ENCODE data around the gene TFAP2C. TPM values are rescaled to one million over a fixed set of nuclear protein-coding genes. Genes with fewer than 3 reads are reported as not detected.

The TFAP2C gene
- total RNA-seq, 1 donor from 2014 or later = 2.2 TPM

DNA sequence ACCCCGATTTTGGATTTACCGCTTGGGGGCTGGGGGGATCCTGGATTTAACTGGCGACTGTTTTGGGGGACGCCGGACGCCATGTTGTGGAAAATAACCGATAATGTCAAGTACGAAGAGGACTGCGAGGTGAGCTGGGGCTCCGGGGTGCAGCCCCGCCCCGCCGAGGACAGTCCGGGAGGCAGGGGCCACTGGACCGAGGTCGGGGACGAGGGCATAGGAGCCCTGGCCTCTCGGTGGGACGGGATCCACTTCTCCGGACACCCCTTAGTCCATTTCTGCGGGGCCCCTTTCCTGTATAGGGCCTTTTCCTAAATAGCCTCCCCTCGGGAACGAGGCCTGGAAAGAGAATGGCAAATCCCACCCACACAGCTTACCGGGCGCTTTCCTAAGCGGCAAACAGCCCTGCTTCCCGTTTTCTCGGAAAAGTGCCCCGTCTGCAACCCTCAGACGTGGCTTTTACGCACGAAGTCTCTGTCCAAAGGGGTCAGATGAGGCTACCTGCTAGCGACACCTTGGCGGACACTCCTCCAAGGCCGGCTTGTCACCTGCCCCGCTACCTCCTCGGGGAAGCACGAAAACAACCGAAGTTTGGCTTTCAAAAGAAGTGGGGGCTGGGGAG is 469 bp downstream of the TFAP2C start:
- peak overlapping the region; percentile 76 for H3K9ac ChIP-seq (ENCODE audit: low read length)
- Mint-ChIP-seq H3K27me3 (ENCODE audit: low read depth, unreplicated experiment) (peaks cover 65% of the 10 kb centered on the region), H3K4me3 (ENCODE audit: unreplicated experiment) (peak overlapping the region; percentile 72), H3K27ac (ENCODE audit: unreplicated experiment) (no peak overlapping the region), H3K4me1 (ENCODE audit: low read depth, unreplicated experiment) (peaks cover 2% of the 10 kb centered on the region), H3K9me3 (ENCODE audit: unreplicated experiment) (no peaks in the 10 kb centered on the region), H3K36me3 (ENCODE audit: low read depth, unreplicated experiment) (peaks cover 2% of the 10 kb centered on the region)
- peak; percentile 14 for TF ChIP-seq EZH2 (IDR thresholded peaks at IDR 0.05; ENCODE audit: insufficient read depth, low read length)
- TF ChIP-seq, protein P1, sequence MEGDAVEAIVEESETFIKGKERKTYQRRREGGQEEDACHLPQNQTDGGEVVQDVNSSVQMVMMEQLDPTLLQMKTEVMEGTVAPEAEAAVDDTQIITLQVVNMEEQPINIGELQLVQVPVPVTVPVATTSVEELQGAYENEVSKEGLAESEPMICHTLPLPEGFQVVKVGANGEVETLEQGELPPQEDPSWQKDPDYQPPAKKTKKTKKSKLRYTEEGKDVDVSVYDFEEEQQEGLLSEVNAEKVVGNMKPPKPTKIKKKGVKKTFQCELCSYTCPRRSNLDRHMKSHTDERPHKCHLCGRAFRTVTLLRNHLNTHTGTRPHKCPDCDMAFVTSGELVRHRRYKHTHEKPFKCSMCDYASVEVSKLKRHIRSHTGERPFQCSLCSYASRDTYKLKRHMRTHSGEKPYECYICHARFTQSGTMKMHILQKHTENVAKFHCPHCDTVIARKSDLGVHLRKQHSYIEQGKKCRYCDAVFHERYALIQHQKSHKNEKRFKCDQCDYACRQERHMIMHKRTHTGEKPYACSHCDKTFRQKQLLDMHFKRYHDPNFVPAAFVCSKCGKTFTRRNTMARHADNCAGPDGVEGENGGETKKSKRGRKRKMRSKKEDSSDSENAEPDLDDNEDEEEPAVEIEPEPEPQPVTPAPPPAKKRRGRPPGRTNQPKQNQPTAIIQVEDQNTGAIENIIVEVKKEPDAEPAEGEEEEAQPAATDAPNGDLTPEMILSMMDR (IDR thresholded peaks at IDR 0.05; ENCODE audit: insufficient read depth, low read depth, low read length) = no peak
- peaks cover 32% of the 10 kb centered on the region for H3K79me2 ChIP-seq (ENCODE audit: insufficient read depth, low read length)
- H3K9me3 ChIP-seq (ENCODE audit: insufficient read depth, low read depth, low read length) = no peaks in the 10 kb centered on the region
- H2AFZ ChIP-seq (ENCODE audit: low read depth, low read length) = peak overlapping the region; percentile 83
- DNase-seq (ENCODE audit: low read depth) (no peak), FAIRE-seq (no peak)
- peaks cover 14% of the 10 kb centered on the region for H3K4me1 ChIP-seq (ENCODE audit: insufficient read depth, low read length)
- peaks cover 8% of the 10 kb centered on the region for H4K20me1 ChIP-seq (ENCODE audit: insufficient read depth, low read length)
- no peak overlapping the region for H3K27ac ChIP-seq (ENCODE audit: low read depth, low read length)
- H3K4me3 ChIP-seq (ENCODE audit: insufficient read depth, low read depth, low read length) = peak overlapping the region; percentile 62
- H3K36me3 ChIP-seq (ENCODE audit: insufficient read depth, low read length) = no peaks in the 10 kb centered on the region
- H3K4me2 ChIP-seq (ENCODE audit: low read length) = peak overlapping the region; percentile 89
- H3K27me3 ChIP-seq (ENCODE audit: insufficient read depth, low read length) = peaks cover 70% of the 10 kb centered on the region

DNA sequence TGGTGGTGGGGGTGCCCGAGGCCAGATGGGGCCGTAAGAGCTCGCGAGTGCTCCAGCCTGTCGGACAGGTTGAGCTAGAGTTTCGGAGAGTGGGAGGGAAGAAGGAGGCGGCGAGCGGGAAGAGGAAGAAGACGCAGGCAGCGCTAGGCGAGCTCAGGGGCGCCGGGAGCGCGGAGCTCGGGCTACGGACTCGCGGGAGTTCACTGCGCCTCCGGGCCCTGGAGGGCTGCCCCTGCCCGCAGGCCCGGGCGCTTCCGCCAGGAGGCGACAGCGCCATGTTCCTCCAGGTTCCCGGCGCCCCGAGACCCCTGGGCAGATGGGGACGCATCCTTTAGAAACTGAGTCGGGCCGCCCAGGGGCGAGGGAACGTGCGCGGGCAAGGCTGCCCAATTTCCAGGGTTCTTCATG is 984 bp downstream of the TFAP2C start:
- Histone ChIP-seq H4K20me1 (ENCODE audit: insufficient read depth, low read length) (peaks cover 8% of the 10 kb centered on the region), H3K36me3 (ENCODE audit: insufficient read depth, low read length) (no peaks in the 10 kb centered on the region), H3K9ac (ENCODE audit: low read length) (peak overlapping the region; percentile 76), H2AFZ (ENCODE audit: low read depth, low read length) (peak overlapping the region; percentile 83), H3K4me2 (ENCODE audit: low read length) (peak overlapping the region; percentile 89), H3K4me1 (ENCODE audit: insufficient read depth, low read length) (peaks cover 17% of the 10 kb centered on the region), H3K9me3 (ENCODE audit: insufficient read depth, low read depth, low read length) (no peaks in the 10 kb centered on the region), H3K27ac (ENCODE audit: low read depth, low read length) (no peak overlapping the region), H3K27me3 (ENCODE audit: insufficient read depth, low read length) (peaks cover 65% of the 10 kb centered on the region), H3K79me2 (ENCODE audit: insufficient read depth, low read length) (peaks cover 32% of the 10 kb centered on the region), H3K4me3 (ENCODE audit: insufficient read depth, low read depth, low read length) (peak overlapping the region; percentile 62)
- peak; percentile 52 for DNase-seq (ENCODE audit: low read depth)
- TF ChIP-seq, protein P1 (IDR thresholded peaks at IDR 0.05; ENCODE audit: insufficient read depth, low read depth, low read length) = peak; percentile 25
- peak; percentile 12 for TF ChIP-seq EZH2 (IDR thresholded peaks at IDR 0.05; ENCODE audit: insufficient read depth, low read length)
- Mint-ChIP-seq H3K27ac (ENCODE audit: unreplicated experiment) (no peak overlapping the region), H3K9me3 (ENCODE audit: unreplicated experiment) (no peaks in the 10 kb centered on the region), H3K4me1 (ENCODE audit: low read depth, unreplicated experiment) (peaks cover 4% of the 10 kb centered on the region), H3K4me3 (ENCODE audit: unreplicated experiment) (peak overlapping the region; percentile 72), H3K36me3 (ENCODE audit: low read depth, unreplicated experiment) (peaks cover 2% of the 10 kb centered on the region), H3K27me3 (ENCODE audit: low read depth, unreplicated experiment) (peaks cover 64% of the 10 kb centered on the region)
- no peak for FAIRE-seq

Data from astrocyte (in vitro differentiated cells and primary cell).